Activated CD8-positive, alpha-beta T cell treated with anti-CD3 and anti-CD28 coated beads, Interleukin-2, amount 10 ng/mL, durations not matched to agents 7 days and 5 days (primary cell): Measurements from ENCODE around the gene PATJ. TPM values are rescaled to one million over a fixed set of nuclear protein-coding genes. Genes with fewer than 3 reads are reported as not detected.
A peak's percentile ranks its signal among the peaks of the same experiment; 100 is the strongest.

Experiments
- ATAC-seq: fragments of 150-1000 bp; cut with Tn5 transposase; one replicate; pipeline ENCODE4 v1.10.0; 2021; ENCODE audit warnings: moderate library complexity
- CTCF ChIA-PET: fragments of 350-600 bp; sonication (Branson Sonifier 250); formaldehyde crosslinking; loops from one replicate; lab custom pipeline; 2021; ENCODE audit warnings: antibody characterized with exemption; lab: Charles Lee
- POLR2A ChIA-PET: fragments of 350-600 bp; sonication (Branson Sonifier 250); formaldehyde crosslinking; loops from one replicate; lab custom pipeline; 2021; ENCODE audit warnings: antibody characterized with exemption; lab: Charles Lee
- DNase-seq: peaks from one replicate; pipeline ENCODE4 v3.0.0-alpha.2; 2020
- H3K27ac Mint-ChIP-seq: one replicate; pipeline ENCODE4 v1.8.0; 2021; ENCODE audit warnings: mild to moderate bottlenecking, mixed read lengths
- H3K27me3 Mint-ChIP-seq: one replicate; pipeline ENCODE4 v1.8.0; 2021; ENCODE audit warnings: low read depth, mixed read lengths
- H3K36me3 Mint-ChIP-seq: one replicate; pipeline ENCODE4 v1.8.0; 2021; ENCODE audit warnings: low read depth, mixed read lengths
- H3K4me1 Mint-ChIP-seq: one replicate; pipeline ENCODE4 v1.8.0; 2021; ENCODE audit warnings: low read depth, mixed read lengths
- H3K4me3 Mint-ChIP-seq: one replicate; pipeline ENCODE4 v1.8.0; 2021; ENCODE audit warnings: mild to moderate bottlenecking, mixed read lengths
- H3K9me3 Mint-ChIP-seq: one replicate; pipeline ENCODE4 v1.8.0; 2022; ENCODE audit warnings: mixed read lengths; ENCODE audit not compliant: insufficient read depth
- total RNA-seq, 2 experiments: library from RNA; stranded (reverse); gene quantifications; one replicate each; pipeline ENCODE4 v1.2.3, GENCODE V29; 2021

PATJ gene
- total RNA-seq, 2 experiments from 2014 or later, result 8.8 to 10.9 TPM

DNA sequence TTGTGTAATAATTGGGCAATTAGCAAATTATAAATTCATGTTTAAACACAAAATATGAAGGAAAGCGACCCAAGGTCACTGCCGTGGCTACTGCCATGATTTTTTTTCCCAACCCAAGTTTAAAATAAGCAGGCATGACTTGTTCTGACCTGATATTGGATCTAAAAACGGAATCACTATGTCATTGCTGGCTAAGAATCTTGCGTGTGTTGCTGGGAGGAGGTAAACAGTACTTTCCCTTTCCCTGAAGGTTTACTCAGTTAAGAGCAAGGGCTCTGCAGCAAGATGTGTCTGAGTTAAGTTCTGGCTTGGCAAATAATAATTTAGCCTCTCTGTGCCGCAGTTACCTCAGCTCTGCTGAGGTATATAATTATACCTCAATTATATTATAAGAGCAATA is 326.7 kb downstream of the PATJ start:
- no peak for DNase-seq
- no peak for ATAC-seq
- no peaks in the 10 kb centered on the region for H3K4me1 Mint-ChIP-seq
- no peaks in the 10 kb centered on the region for H3K27me3 Mint-ChIP-seq
- H3K4me3 Mint-ChIP-seq, result no peak overlapping the region
- ChIA-PET POLR2A (no interaction called here), CTCF (interaction anchor here (1.0 to 1.1 kb wide), 2 partner anchors 14 to 75 kb away, joined by 4 read pairs; no protein-coding TSS in a partner anchor)
- H3K9me3 Mint-ChIP-seq, result no peaks in the 10 kb centered on the region
- H3K36me3 Mint-ChIP-seq, result no peaks in the 10 kb centered on the region
- no peak overlapping the region for H3K27ac Mint-ChIP-seq

DNA sequence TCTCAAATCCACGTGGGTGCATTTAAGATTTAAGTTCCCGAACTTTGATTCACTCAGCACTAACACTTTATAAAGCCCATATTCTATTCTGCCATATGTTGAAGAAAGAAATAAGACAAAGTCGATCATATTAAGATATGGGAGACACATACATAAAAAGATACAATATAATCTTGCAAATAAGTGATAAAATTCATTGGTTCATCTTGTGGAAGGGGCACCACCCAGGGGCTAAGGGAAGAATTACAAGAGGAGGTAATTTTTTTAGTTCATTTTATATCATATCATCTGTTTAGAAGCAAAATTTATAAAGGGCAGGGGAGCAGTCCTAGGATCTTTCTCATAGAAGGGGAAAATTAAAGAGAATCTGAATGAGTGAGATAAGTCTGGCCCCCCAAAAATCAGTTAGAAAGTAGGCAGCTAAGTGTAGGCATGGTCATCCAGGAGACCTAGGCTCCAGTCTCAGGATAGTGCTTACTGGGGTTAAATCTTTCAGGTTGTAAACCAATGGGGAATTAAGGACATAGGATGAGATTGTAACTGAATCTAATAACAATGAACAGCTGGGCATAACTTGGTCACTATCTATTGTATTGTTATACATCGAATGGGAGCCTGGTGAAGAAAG is 328.2 kb downstream of the PATJ start:
- POLR2A ChIA-PET, result no interaction called here
- Mint-ChIP-seq H3K4me1 (no peaks in the 10 kb centered on the region), H3K36me3 (no peaks in the 10 kb centered on the region), H3K9me3 (no peaks in the 10 kb centered on the region), H3K4me3 (no peak overlapping the region), H3K27me3 (no peaks in the 10 kb centered on the region), H3K27ac (no peak overlapping the region)
- ATAC-seq (no peak), DNase-seq (no peak)
- CTCF ChIA-PET, result interaction anchor here (1.4 kb wide), 1 partner anchor 237 kb away, joined by 3 read pairs; no protein-coding TSS in a partner anchor

DNA sequence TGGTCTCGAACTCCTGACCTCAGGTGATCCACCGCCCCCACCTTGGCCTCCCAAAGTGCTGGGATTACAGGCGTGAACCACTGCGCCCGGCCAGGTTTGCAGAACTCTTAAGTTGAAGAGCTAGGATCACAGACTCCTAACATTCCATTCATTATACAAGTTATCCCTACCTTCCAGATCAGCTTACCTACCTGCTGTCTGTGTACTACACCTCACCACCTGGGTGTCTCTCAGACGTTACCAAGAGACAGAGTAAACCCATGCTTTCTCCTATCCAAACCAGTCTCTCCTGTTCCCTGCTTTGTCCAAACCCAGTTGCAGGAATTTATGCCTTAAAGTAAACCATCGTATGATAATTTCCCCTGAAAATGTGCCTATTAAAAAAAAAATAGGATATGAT is 329.4 kb downstream of the PATJ start:
- POLR2A ChIA-PET, result interaction anchor here (0.6 kb wide), 1 partner anchor 434 kb away, joined by 3 read pairs; no protein-coding TSS in a partner anchor
- CTCF ChIA-PET, result interaction anchor here (0.7 to 1.4 kb wide), 3 partner anchors 8 to 238 kb away, joined by 3 read pairs; no protein-coding TSS in a partner anchor
- Mint-ChIP-seq H3K36me3 (no peaks in the 10 kb centered on the region), H3K4me1 (no peaks in the 10 kb centered on the region), H3K4me3 (no peak overlapping the region), H3K9me3 (no peaks in the 10 kb centered on the region), H3K27me3 (no peaks in the 10 kb centered on the region), H3K27ac (no peak overlapping the region)
- DNase-seq, result no peak
- ATAC-seq, result no peak

DNA sequence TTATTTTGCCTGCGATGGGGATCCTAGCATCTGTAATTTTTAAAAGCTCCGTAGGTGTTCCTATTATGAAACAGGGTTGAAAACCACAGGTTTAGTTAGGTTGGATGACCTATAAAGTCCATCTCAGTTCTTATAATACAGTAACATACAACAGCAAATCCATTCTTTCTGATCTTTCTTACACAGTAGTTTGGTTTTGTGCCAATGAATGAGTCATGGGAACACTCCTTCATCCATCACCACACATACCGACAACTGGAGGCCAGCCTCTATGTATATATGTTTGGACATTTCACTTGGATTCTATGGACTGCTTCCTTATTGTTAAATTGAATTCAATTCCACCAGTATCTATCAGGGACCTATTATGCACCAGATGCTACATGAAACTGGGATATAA is 334.0 kb downstream of the PATJ start:
- H3K27me3 Mint-ChIP-seq, result no peaks in the 10 kb centered on the region
- ATAC-seq (no peak), DNase-seq (no peak)
- no peak overlapping the region for H3K4me3 Mint-ChIP-seq
- no peaks in the 10 kb centered on the region for H3K9me3 Mint-ChIP-seq
- CTCF ChIA-PET, result no interaction called here
- POLR2A ChIA-PET, result no interaction called here
- H3K4me1 Mint-ChIP-seq, result no peaks in the 10 kb centered on the region
- H3K27ac Mint-ChIP-seq, result no peak overlapping the region
- H3K36me3 Mint-ChIP-seq, result no peaks in the 10 kb centered on the region

DNA sequence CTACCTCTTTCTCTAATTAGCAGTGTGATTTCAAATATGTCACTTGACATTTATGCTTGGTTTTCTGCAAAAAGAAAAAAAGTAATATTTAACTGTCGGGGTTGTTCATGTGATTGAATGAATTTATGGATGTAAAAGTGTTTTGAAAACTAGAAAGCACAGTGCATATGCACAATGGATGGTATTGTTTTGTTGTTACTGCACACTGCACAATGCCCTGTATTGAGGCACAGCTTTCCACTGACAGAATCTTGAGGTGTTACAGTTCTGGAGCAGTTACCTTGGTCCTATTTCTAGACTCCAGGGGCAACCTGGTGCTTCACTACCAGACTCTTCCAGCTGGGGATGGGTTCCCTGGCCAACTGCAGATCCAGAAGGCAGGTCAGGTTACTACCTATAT is 335.5 kb downstream of the PATJ start:
- Mint-ChIP-seq H3K9me3 (no peaks in the 10 kb centered on the region), H3K4me1 (no peaks in the 10 kb centered on the region), H3K36me3 (no peaks in the 10 kb centered on the region), H3K27me3 (no peaks in the 10 kb centered on the region), H3K4me3 (no peak overlapping the region), H3K27ac (no peak overlapping the region)
- ChIA-PET POLR2A (no interaction called here), CTCF (interaction anchor here (3.4 kb wide), 1 partner anchor 54 kb away, joined by 8 read pairs; no protein-coding TSS in a partner anchor)
- ATAC-seq (no peak), DNase-seq (no peak)

DNA sequence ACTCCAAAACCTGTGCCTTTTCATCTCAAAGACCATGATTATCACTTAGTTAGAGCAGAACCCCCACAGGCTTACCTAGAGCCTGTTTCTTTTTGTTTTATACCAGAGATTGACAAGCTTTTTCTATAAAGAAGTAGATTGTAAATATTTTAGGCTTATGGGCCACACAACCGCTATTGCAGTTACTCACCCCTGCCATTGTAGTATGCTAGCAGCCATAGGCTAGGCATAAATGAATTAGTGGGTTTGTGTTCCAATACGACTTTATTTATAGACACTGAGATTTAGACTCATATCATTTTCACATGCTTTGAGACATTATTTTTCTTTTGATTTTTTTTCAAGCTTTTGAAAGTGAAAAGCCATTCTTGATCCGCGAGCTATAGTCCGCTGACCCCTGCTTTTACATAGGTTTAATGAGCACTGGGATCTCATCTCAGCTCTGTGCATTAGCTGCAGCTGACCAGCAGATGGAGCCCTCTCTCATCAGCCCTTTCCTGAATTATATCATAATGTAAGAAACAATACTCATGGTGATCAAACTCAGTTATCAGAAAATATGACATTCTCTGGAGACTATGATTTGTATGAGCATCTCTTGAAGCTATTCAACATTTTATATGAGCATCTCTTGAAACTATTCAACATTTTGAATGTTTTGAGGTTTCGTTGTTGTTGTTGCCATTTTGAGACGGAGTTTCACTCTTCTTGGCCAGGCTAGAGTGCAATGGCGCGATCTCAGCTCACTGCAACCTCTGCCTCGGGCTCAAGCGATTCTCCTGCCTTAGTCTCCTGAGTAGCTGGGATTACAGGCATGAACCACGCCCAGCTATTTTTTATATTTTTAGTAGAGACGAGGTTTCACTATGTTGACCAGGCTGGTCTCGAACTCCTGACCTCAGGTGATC is 340.4 kb downstream of the PATJ start:
- peak; percentile 51 for DNase-seq
- H3K4me3 Mint-ChIP-seq, result no peak overlapping the region
- peak; percentile 51 for ATAC-seq

DNA sequence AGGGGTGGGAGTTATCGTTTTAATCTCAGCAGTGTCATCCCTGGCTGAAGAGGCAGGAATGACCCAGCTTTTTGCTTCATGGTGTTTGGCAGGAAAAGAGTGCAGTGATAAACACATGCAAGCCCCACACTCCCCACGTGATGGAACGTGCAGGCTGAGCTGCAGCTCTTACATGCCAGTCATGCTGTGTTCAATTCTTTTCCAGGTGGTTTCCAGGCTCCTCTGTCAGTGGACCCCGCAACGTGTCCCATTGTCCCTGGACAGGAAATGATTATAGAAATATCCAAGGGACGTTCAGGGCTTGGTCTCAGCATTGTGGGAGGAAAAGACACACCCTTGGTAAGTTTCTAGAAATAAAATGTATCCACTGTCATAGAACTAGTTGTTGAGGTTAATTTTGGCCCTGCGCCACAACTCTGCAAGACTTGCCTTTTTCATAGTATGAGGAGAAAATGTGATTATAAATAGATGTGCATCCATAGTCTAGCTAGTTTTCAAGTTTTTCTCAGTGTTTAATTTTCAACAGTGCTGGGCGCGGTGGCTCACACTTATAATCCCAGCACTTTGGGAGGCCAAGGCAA is 342.1 kb downstream of the PATJ start:
- POLR2A ChIA-PET, result no interaction called here
- no peaks in the 10 kb centered on the region for H3K27me3 Mint-ChIP-seq
- H3K4me1 Mint-ChIP-seq, result no peaks in the 10 kb centered on the region
- DNase-seq (no peak), ATAC-seq (no peak)
- no peak overlapping the region for H3K4me3 Mint-ChIP-seq
- H3K36me3 Mint-ChIP-seq, result no peaks in the 10 kb centered on the region
- no peaks in the 10 kb centered on the region for H3K9me3 Mint-ChIP-seq
- H3K27ac Mint-ChIP-seq, result no peak overlapping the region
- CTCF ChIA-PET, result interaction anchor here (0.7 to 3.1 kb wide), 4 partner anchors 9 to 805 kb away, joined by 3 to 26 read pairs (median 12); no protein-coding TSS in a partner anchor

More for the DNA sequence above, 340.4 kb downstream of the PATJ start:
- no peaks in the 10 kb centered on the region for H3K4me1 Mint-ChIP-seq
- H3K27ac Mint-ChIP-seq, result no peak overlapping the region
- no peaks in the 10 kb centered on the region for H3K36me3 Mint-ChIP-seq
- H3K27me3 Mint-ChIP-seq, result no peaks in the 10 kb centered on the region
- CTCF ChIA-PET, result interaction anchor here (0.5 to 3.1 kb wide), 24 partner anchors 8 to 1113 kb away, joined by 3 to 26 read pairs (median 4); no protein-coding TSS in a partner anchor
- H3K9me3 Mint-ChIP-seq, result no peaks in the 10 kb centered on the region
- POLR2A ChIA-PET, result no interaction called here

DNA sequence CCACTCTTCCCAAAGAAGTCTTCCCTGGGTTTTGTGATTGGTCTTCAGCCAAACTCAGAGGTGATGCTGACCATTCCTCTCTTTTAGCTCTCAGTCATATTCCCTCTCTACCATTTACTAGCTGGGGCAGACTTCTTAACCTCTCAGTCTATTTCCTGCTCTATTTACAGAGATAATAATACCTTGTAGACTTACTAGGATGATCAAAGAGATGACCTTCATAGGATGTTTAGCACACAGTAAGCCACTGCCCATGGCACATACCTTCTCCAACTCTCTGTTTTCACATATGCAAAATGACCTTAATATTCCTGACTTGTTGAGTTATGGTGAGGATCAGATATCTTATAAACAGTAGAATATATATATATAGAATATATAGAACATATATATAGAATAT is 346.2 kb downstream of the PATJ start:
- no peak for ATAC-seq
- Mint-ChIP-seq H3K36me3 (no peaks in the 10 kb centered on the region), H3K4me3 (no peak overlapping the region), H3K4me1 (no peaks in the 10 kb centered on the region), H3K9me3 (no peaks in the 10 kb centered on the region), H3K27ac (no peak overlapping the region), H3K27me3 (no peaks in the 10 kb centered on the region)
- ChIA-PET POLR2A (no interaction called here), CTCF (interaction anchor here (1.2 kb wide), 1 partner anchor 56 kb away, joined by 5 read pairs; no protein-coding TSS in a partner anchor)
- no peak for DNase-seq

DNA sequence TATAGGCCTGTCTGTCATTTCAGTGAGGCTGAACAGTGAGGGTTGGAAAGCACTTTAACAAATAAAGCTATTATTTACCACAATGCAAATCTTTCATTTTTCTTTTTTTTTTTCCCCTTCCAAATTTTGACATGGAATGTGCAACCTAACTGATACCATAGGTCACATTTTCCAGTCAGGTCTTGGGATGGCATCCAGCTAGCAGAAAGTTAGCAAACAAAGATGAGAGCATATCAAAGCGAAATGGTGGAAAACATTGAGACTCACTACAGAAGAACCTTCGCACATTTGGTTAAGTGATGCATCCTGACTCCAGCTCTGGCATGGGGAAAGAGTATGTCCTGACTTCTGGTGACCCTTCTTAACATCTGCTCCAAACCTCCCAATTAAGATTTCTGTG is 347.3 kb downstream of the PATJ start:
- DNase-seq, result no peak
- no peak overlapping the region for H3K4me3 Mint-ChIP-seq
- H3K27me3 Mint-ChIP-seq, result no peaks in the 10 kb centered on the region
- H3K36me3 Mint-ChIP-seq, result no peaks in the 10 kb centered on the region
- ChIA-PET CTCF (interaction anchor here (1.2 kb wide), 1 partner anchor 55 kb away, joined by 5 read pairs; no protein-coding TSS in a partner anchor), POLR2A (no interaction called here)
- H3K4me1 Mint-ChIP-seq, result no peaks in the 10 kb centered on the region
- ATAC-seq, result no peak
- no peak overlapping the region for H3K27ac Mint-ChIP-seq
- H3K9me3 Mint-ChIP-seq, result no peaks in the 10 kb centered on the region

DNA sequence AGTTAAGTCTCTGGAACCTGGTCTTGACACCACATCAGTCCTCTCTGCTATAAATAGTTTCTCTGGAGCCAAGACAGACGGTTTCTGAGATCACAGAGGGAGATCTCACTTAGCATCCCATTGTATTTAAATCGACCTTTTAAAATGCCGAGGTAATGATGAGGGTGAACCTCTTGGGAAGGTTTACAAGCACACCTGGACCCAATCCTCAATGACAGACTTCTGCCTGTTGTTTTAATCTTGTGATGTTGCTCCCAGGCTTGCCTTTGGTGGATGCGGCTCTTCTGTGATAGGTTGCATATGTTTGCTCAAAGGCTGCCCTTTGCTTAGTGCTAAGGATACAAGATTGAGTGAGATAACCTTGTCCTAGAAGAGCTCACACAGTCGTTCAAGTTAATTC is 347.7 kb downstream of the PATJ start:
- H3K4me1 Mint-ChIP-seq, result no peaks in the 10 kb centered on the region
- no peaks in the 10 kb centered on the region for H3K36me3 Mint-ChIP-seq

DNA sequence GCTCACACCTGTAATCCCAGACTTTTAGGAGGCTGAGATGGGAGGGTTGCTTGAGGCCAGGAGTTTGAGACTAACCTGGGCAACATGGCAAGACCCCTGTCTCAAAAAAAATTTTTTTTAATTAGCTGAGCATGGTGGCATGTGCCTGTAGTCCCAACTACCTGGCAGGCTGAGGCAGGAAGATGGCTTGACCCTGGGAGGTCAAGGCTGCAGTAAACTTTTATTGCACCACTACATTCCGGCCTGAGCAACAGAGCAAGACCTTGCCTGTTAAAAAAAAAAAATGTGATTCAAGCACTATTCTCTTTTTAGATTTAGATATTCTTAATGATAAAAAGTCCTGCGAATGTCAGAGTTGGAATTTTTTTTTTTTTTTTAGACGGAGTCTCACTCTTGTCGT is 349.8 kb downstream of the PATJ start:
- ChIA-PET CTCF (interaction anchor here (3.9 kb wide), 1 partner anchor 9 kb away, joined by 26 read pairs; no protein-coding TSS in a partner anchor), POLR2A (no interaction called here)
- no peak for ATAC-seq
- Mint-ChIP-seq H3K36me3 (peaks cover 2% of the 10 kb centered on the region), H3K9me3 (no peaks in the 10 kb centered on the region), H3K4me3 (no peak overlapping the region), H3K4me1 (no peaks in the 10 kb centered on the region), H3K27me3 (no peaks in the 10 kb centered on the region), H3K27ac (no peak overlapping the region)
- no peak for DNase-seq

More for the DNA sequence above, 347.7 kb downstream of the PATJ start:
- DNase-seq (no peak), ATAC-seq (no peak)
- Mint-ChIP-seq H3K27me3 (no peaks in the 10 kb centered on the region), H3K27ac (no peak overlapping the region), H3K9me3 (no peaks in the 10 kb centered on the region), H3K4me3 (no peak overlapping the region)
- CTCF ChIA-PET, result no interaction called here
- POLR2A ChIA-PET, result interaction anchor here (0.7 kb wide), 1 partner anchor 625 kb away, joined by 3 read pairs; no protein-coding TSS in a partner anchor
